Neural cell (in vitro differentiated cells): Measurements from ENCODE around the gene KIF20B. TPM values are rescaled to one million over a fixed set of nuclear protein-coding genes. Genes with fewer than 3 reads are reported as not detected.
"Not testable (repeated sequence)": the region's sequence is repeated elsewhere in the genome, so short reads cannot be mapped to it uniquely, and the experiment has no call there.

Experiments
- H2AFZ ChIP-seq: fragments of 200-600, 300-800 bp; sonication (generic), shearing (Covaris generic); 2 replicates; pipeline ENCODE4 v1.6.0; 2014; ENCODE audit warnings: low read depth, mild to moderate bottlenecking, antibody characterized with exemption, low read length, moderate library complexity
- H3F3A ChIP-seq: fragments of 200-600 bp; shearing (Covaris generic); 2 replicates; pipeline ENCODE4 v1.6.1; 2016; ENCODE audit warnings: mild to moderate bottlenecking, moderate library complexity, mixed read lengths, antibody characterized with exemption, low read length; ENCODE audit not compliant: insufficient read depth, poor library complexity, severe bottlenecking
- H3K27ac ChIP-seq: fragments of 200-600, 300-800 bp; sonication (generic), shearing (Covaris generic); 2 replicates; pipeline ENCODE4 v1.5.1; 2014; ENCODE audit warnings: mild to moderate bottlenecking, low read length, moderate library complexity
- H3K27me3 ChIP-seq: fragments of 300-800, 200-600 bp; sonication (generic), shearing (Covaris generic); 2 replicates; pipeline ENCODE4 v1.6.0; 2014; ENCODE audit warnings: mild to moderate bottlenecking, low read depth, low read length, moderate library complexity; ENCODE audit not compliant: insufficient read depth
- H3K36me3 ChIP-seq: fragments of 300-800, 200-600 bp; sonication (generic), shearing (Covaris generic); 2 replicates; pipeline ENCODE4 v1.5.1; 2014; ENCODE audit warnings: mild to moderate bottlenecking, antibody characterized with exemption, low read length, moderate library complexity; ENCODE audit not compliant: insufficient read depth
- H3K4me2 ChIP-seq: fragments of 300-800, 200-600 bp; sonication (generic), shearing (Covaris generic); 2 replicates; pipeline ENCODE4 v1.6.0; 2014; ENCODE audit warnings: mild to moderate bottlenecking, low read length
- H3K4me3 ChIP-seq: fragments of 300-800, 200-600 bp; sonication (generic), shearing (Covaris generic); 2 replicates; pipeline ENCODE4 v1.5.1; 2014; ENCODE audit warnings: mild to moderate bottlenecking, low read length, moderate library complexity
- H3K79me2 ChIP-seq: fragments of 200-600 bp; shearing (Covaris generic); replicated peaks from 2 replicates; pipeline ENCODE4 v1.6.0; 2014; ENCODE audit warnings: mild to moderate bottlenecking, low read length, moderate library complexity; ENCODE audit not compliant: insufficient read depth
- H3K9ac ChIP-seq: fragments of 300-800, 200-600 bp; sonication (generic), shearing (Covaris generic); 2 replicates; pipeline ENCODE4 v1.6.1; 2016; ENCODE audit warnings: mild to moderate bottlenecking, low read length, mixed read lengths
- H3K9me2 ChIP-seq: fragments of 200-600 bp; shearing (Covaris generic); 2 replicates; pipeline ENCODE4 v1.6.1; 2016; ENCODE audit warnings: mild to moderate bottlenecking, low read length, mixed read lengths; ENCODE audit not compliant: insufficient read depth
- H3K9me3 ChIP-seq: fragments of 200-600, 300-800 bp; sonication (generic), shearing (Covaris generic); 2 replicates; pipeline ENCODE4 v1.6.1; 2016; ENCODE audit warnings: mild to moderate bottlenecking, mixed run types, low read length, moderate library complexity, mixed read lengths
- H4K20me1 ChIP-seq: fragments of 200-600 bp; shearing (Covaris generic); 2 replicates; pipeline ENCODE4 v1.6.1; 2016; ENCODE audit warnings: mild to moderate bottlenecking, mixed run types; ENCODE audit not compliant: insufficient read depth
- EP300 ChIP-seq: fragments of 450-650 bp; conservative IDR thresholded peaks from 2 replicates; pipeline ENCODE4 v1.6.1; 2014; ENCODE audit warnings: antibody characterized with exemption, mild to moderate bottlenecking, moderate library complexity; ENCODE audit not compliant: poor library complexity, severe bottlenecking
- EZH2 ChIP-seq: fragments of 200-600, 300-800 bp; shearing (Covaris generic), sonication (generic); IDR thresholded peaks from 2 replicates; pipeline ENCODE4 v1.6.1; 2014; ENCODE audit warnings: antibody characterized with exemption, low read length, borderline replicate concordance, mild to moderate bottlenecking; ENCODE audit not compliant: insufficient read depth, poor library complexity, severe bottlenecking
- MXI1 ChIP-seq: fragments of 450-650 bp; conservative IDR thresholded peaks from 2 replicates; pipeline ENCODE4 v1.6.1; 2014; ENCODE audit warnings: antibody characterized with exemption, mild to moderate bottlenecking; ENCODE audit not compliant: poor library complexity, severe bottlenecking
- POLR2AphosphoS5 ChIP-seq: IDR thresholded peaks from 2 replicates; pipeline ENCODE4 v1.6.1; 2012
- RAD21 ChIP-seq: fragments of 450-650 bp; conservative IDR thresholded peaks from 2 replicates; pipeline ENCODE4 v1.6.1; 2014; ENCODE audit warnings: antibody characterized with exemption, mild to moderate bottlenecking, moderate library complexity
- SMC3 ChIP-seq: fragments of 450-650 bp; conservative IDR thresholded peaks from 2 replicates; pipeline ENCODE4 v1.6.1; 2014; ENCODE audit warnings: antibody characterized with exemption, mild to moderate bottlenecking, moderate library complexity; ENCODE audit not compliant: poor library complexity
- TAF1 ChIP-seq: IDR thresholded peaks from 2 replicates; pipeline ENCODE4 v1.6.1; 2012; ENCODE audit warnings: low read depth
- polyA plus RNA-seq: library from polyadenylated mRNA; depleted of rRNA; stranded (reverse); fragments of >200 nt; gene quantifications from 2 replicates; pipeline ENCODE4 v1.2.3, GENCODE V29; 2014
- TF ChIP-seq, protein P1 (sequence below): fragments of 450-650 bp; IDR thresholded peaks from 2 replicates; pipeline ENCODE4 v1.5.1; 2014; ENCODE audit warnings: antibody characterized with exemption, mild to moderate bottlenecking, moderate library complexity; ENCODE audit not compliant: poor library complexity, severe bottlenecking
- TF ChIP-seq, protein P2 (sequence below): IDR thresholded peaks from 2 replicates; pipeline ENCODE4 v1.6.1; 2012; ENCODE audit warnings: borderline replicate concordance

KIF20B gene
- polyA plus RNA-seq, 1 donor from 2014 or later, result 3.9 TPM

DNA sequence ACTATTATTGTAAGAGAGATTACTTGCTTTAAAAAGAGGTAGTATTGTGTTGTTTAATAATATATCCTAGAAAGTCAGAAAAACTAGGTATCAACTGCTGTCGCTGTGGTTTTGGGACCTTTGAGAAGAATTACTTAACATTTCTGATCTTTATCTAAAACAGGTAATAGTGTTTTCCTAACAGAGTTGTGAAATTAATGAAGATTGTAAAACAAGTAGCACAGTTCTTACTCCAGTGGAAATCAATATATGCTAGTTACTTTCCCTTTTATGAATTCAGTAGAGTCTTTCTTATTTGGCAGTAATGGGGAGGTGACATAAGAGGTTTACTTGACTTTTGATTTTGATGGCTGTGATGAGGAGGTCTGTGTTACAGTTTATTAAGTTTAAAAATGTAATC, 58.1 kb downstream of the KIF20B start:
- Histone ChIP-seq H3K4me3 (no peak overlapping the region), H2AFZ (no peak overlapping the region), H3K9me3 (no peaks in the 10 kb centered on the region), H3K79me2 (no peaks in the 10 kb centered on the region), H3K9ac (no peak overlapping the region), H3K36me3 (no peaks in the 10 kb centered on the region), H3K27ac (no peak overlapping the region), H3K4me2 (no peak overlapping the region), H3K9me2 (no peaks in the 10 kb centered on the region), H4K20me1 (no peaks in the 10 kb centered on the region), H3F3A (no peaks in the 10 kb centered on the region), H3K27me3 (no peaks in the 10 kb centered on the region)
- TF ChIP-seq POLR2AphosphoS5, result no peak

DNA sequence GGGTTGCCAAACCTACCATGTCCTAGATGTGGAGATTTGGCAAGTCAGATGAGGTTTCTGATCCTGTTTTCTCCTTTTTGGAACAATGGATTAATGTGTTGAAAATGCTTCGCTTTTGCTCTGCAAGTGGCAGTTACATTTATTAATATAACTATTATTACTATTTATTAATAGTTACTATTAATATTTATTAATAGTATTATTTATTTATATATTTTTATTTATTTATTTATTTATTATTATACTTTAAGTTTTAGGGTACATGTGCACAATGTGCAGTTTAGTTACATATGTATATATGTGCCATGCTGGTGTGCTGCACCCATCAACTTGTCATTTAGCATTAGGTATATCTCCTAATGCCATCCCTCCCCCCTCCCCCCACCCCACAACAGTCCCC, 62.3 kb downstream of the KIF20B start:
- not testable (repeated sequence) for H3K27me3 ChIP-seq, H3K36me3 ChIP-seq, H4K20me1 ChIP-seq, H3K4me2 ChIP-seq, H3F3A ChIP-seq, H3K9me2 ChIP-seq, H3K9ac ChIP-seq, H3K9me3 ChIP-seq, H3K79me2 ChIP-seq, H2AFZ ChIP-seq, H3K4me3 ChIP-seq, H3K27ac ChIP-seq

DNA sequence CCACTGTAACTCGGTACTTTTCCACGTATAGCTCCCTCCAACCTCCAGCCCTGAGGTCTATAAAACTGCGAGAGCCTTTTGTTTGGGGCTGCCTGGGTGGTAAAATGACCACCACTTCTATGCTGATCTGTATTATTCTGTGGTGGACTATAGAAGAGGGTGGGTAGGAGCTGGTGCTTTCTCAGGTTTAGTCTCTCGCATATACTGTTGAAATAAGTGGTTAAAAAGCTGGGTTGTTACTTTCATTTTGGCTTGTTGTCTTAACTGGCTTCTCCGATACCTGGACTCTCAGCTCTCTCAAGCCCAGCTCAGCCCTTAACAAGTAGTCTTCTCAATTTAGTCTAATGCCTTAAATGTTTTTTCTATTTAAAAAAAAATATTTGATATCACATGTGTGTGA, 70.3 kb downstream of the KIF20B start:
- H3K9me3 ChIP-seq, result no peaks in the 10 kb centered on the region
- no peak overlapping the region for H2AFZ ChIP-seq

More for the DNA sequence above, 70.3 kb downstream of the KIF20B start:
- no peak overlapping the region for H3K4me2 ChIP-seq
- H3K27me3 ChIP-seq, result no peaks in the 10 kb centered on the region
- no peak overlapping the region for H3K27ac ChIP-seq
- H3F3A ChIP-seq, result no peaks in the 10 kb centered on the region
- no peaks in the 10 kb centered on the region for H3K36me3 ChIP-seq
- no peak overlapping the region for H3K9ac ChIP-seq
- no peak overlapping the region for H3K4me3 ChIP-seq
- H4K20me1 ChIP-seq, result no peaks in the 10 kb centered on the region
- H3K9me2 ChIP-seq, result no peaks in the 10 kb centered on the region
- no peaks in the 10 kb centered on the region for H3K79me2 ChIP-seq
- TF ChIP-seq, protein P1, sequence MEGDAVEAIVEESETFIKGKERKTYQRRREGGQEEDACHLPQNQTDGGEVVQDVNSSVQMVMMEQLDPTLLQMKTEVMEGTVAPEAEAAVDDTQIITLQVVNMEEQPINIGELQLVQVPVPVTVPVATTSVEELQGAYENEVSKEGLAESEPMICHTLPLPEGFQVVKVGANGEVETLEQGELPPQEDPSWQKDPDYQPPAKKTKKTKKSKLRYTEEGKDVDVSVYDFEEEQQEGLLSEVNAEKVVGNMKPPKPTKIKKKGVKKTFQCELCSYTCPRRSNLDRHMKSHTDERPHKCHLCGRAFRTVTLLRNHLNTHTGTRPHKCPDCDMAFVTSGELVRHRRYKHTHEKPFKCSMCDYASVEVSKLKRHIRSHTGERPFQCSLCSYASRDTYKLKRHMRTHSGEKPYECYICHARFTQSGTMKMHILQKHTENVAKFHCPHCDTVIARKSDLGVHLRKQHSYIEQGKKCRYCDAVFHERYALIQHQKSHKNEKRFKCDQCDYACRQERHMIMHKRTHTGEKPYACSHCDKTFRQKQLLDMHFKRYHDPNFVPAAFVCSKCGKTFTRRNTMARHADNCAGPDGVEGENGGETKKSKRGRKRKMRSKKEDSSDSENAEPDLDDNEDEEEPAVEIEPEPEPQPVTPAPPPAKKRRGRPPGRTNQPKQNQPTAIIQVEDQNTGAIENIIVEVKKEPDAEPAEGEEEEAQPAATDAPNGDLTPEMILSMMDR, result no peak
- TF ChIP-seq TAF1, result no peak
- TF ChIP-seq, protein P2, sequence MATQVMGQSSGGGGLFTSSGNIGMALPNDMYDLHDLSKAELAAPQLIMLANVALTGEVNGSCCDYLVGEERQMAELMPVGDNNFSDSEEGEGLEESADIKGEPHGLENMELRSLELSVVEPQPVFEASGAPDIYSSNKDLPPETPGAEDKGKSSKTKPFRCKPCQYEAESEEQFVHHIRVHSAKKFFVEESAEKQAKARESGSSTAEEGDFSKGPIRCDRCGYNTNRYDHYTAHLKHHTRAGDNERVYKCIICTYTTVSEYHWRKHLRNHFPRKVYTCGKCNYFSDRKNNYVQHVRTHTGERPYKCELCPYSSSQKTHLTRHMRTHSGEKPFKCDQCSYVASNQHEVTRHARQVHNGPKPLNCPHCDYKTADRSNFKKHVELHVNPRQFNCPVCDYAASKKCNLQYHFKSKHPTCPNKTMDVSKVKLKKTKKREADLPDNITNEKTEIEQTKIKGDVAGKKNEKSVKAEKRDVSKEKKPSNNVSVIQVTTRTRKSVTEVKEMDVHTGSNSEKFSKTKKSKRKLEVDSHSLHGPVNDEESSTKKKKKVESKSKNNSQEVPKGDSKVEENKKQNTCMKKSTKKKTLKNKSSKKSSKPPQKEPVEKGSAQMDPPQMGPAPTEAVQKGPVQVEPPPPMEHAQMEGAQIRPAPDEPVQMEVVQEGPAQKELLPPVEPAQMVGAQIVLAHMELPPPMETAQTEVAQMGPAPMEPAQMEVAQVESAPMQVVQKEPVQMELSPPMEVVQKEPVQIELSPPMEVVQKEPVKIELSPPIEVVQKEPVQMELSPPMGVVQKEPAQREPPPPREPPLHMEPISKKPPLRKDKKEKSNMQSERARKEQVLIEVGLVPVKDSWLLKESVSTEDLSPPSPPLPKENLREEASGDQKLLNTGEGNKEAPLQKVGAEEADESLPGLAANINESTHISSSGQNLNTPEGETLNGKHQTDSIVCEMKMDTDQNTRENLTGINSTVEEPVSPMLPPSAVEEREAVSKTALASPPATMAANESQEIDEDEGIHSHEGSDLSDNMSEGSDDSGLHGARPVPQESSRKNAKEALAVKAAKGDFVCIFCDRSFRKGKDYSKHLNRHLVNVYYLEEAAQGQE, result no peak
- no peak for TF ChIP-seq POLR2AphosphoS5
- TF ChIP-seq EZH2, result no peak
- no peak for TF ChIP-seq EP300
- TF ChIP-seq MXI1, result no peak
- no peak for TF ChIP-seq RAD21
- TF ChIP-seq SMC3, result no peak
